Pancreas (tissue), 10 donors: ENCODE measurements around the gene ARHGEF40. TPM values are rescaled to one million over a fixed set of nuclear protein-coding genes. Genes with fewer than 3 reads are reported as not detected.

Experiments
- ATAC-seq, 4 donors: fragments of 200-7000 bp; cut with Tn5 transposase; one replicate each; pipeline versions ENCODE4 v1.8.0 to v1.9.1; 2020; ENCODE audit warnings: mild to moderate bottlenecking in 4 of 4, moderate library complexity in 4 of 4
- DNase-seq, 6 donors: peaks; one replicate each; pipeline ENCODE4 v3.0.0-alpha.2; 2020
- FAIRE-seq: peaks from 2 replicates; lab custom pipeline; 2012; peaks lifted over from hg19 to GRCh38; lab: Jason Lieb, UNC
- H3K27ac ChIP-seq, 4 donors: fragments of 200-600 bp; sonication (generic); 1 replicate in 3 of 4; 2 replicates in 1 of 4; pipeline versions ENCODE4 v1.5.0 to v1.8.0; 2020
- H3K27me3 ChIP-seq, 4 donors: fragments of 200-600 bp; one replicate each; pipeline ENCODE4 v1.8.0; 2021
- H3K36me3 ChIP-seq, 3 donors: fragments of 200-600 bp; sonication (generic) in 1 of 3; one replicate each; pipeline versions ENCODE4 v1.5.0 to v1.8.0; 2020 to 2021
- H3K4me1 ChIP-seq, 3 donors: fragments of 200-600 bp; one replicate each; pipeline ENCODE4 v1.8.0; 2021
- H3K4me3 ChIP-seq, 4 donors: fragments of 200-600 bp; sonication (generic) in 2 of 4; one replicate each; pipeline versions ENCODE4 v1.5.0 to v1.8.0; 2020 to 2021
- H3K9me3 ChIP-seq, 4 donors: fragments of 200-600 bp; one replicate each; pipeline ENCODE4 v1.8.0; 2021
- WGBS, 2 donors: extraction: QIAGEN DNeasy Blood & Tissue Kit; methylation state at CpG; one replicate each; pipeline ENCODE4 v1.1.7; 2013; 5-methylcytosine and 5-hydroxymethylcytosine counted together
- intact Hi-C, 3 donors: fragments of 100-400 bp; cut with DNase I; formaldehyde crosslinking; loops; one replicate each; pipeline versions ENCODE4 v1.11.1 to v1.14.2; 2022
- polyA plus RNA-seq, 2 donors: library from polyadenylated mRNA; stranded (reverse); fragments of 200-250 nt; gene quantifications; one replicate each; pipeline ENCODE4 v1.2.3, GENCODE V29; 2013
- total RNA-seq, 6 donors: library from RNA; stranded (reverse); fragmentation: NEBNext Ultra II Directional in 4 of 6; extraction: Animal tissue kit (Norgen Biotek cat#: 25700) in 4 of 6; gene quantifications; one replicate each; pipeline versions ENCODE4 v1.2.1 to v1.2.4, GENCODE V29; 2021 to 2023
- TF ChIP-seq, protein P1 (sequence below), 4 donors: fragments of 200-600 bp; sonication (generic) in 3 of 4; IDR thresholded peaks; one replicate each; pipeline versions ENCODE4 v1.5.0 to v1.8.0; 2021; ENCODE audit warnings: antibody characterized with exemption in 4 of 4
- donor health status: healthy with polysubstance abuse.
- donor health status: DM: no; HTN: no; CAD: no; lungs with moderate emphysema.
- donor health status: DM: no; HTN: no; CAD: no.
- donor health status: control.
- donor health status: control.
- donor health status: Bipolar disorder and iron deficiency.
- donor health status: DM: yes; HTN: yes; CAD: no.
- donor health status: DM: no; HTN: no; CAD: no.
- donor health status: DM: no; HTN: no; CAD: no.
- donor health status: DM: yes; HTN: yes; CAD: no.

ARHGEF40 gene
- total and polyA plus RNA-seq, 8 donors: 24.5 to 77.0 (median 43.8) TPM

DNA sequence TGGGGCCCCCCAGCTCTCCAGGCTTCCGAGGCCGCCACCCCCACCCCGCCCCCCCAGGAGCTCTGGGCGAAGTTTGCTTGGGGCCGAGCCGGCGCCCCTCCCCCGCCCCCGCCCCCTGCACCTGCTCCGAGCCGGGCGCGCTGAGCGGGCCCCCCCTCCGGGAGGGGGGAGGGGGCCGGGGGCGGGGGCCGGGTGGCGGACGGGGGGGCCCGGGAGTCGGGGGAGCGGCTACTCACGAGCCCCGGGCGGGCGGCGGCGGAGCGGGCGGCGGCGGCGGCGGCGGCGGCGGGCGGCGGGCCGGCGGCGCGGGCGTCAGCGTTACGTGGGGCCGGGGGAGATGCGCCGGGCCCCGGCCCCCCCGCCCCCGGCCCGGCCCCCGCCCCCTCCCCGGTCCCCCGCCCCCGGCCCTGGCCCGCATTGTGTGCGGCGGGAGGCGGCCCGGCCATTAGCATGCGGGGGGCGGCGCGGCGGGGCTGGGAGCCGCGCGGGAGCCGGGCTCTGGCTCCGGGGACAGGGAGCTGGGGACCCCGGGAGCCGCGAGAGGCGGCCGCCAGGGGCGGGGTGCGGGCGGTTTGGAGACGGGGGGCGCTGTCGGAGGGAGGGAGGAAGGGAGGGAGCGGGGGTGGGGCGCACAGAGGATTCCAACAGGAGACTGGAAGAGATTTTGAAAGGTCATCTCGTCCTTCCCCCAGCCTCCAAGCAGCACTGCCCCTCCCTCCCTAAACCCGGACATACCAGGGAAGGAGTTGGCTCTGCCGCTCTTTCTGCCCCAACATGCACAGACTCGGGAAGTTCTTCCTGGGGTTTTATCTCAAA is 28.2 kb downstream of the ARHGEF40 start, which contains the start of gene ZNF219:
ZNF219 (minus strand) TSS at position 580 of the 816 bp plus-strand sequence. CDS start 5,064 bp downstream, outside the sequence.
- Histone ChIP-seq H3K27ac (peak within 1 kb of the TSS; percentile 61 to 86 (median 79)), H3K27me3 (no peaks in the 10 kb centered on the region), H3K4me1 (peaks cover 0 to 15% (median 8%) of the 10 kb centered on the region in 3 donors), H3K36me3 (no peaks in the 10 kb centered on the region), H3K4me3 (peak within 1 kb of the TSS; percentile 33 to 59 (median 44)), H3K9me3 (no peaks in the 10 kb centered on the region)
- no peak for FAIRE-seq
- TF ChIP-seq, protein P1, sequence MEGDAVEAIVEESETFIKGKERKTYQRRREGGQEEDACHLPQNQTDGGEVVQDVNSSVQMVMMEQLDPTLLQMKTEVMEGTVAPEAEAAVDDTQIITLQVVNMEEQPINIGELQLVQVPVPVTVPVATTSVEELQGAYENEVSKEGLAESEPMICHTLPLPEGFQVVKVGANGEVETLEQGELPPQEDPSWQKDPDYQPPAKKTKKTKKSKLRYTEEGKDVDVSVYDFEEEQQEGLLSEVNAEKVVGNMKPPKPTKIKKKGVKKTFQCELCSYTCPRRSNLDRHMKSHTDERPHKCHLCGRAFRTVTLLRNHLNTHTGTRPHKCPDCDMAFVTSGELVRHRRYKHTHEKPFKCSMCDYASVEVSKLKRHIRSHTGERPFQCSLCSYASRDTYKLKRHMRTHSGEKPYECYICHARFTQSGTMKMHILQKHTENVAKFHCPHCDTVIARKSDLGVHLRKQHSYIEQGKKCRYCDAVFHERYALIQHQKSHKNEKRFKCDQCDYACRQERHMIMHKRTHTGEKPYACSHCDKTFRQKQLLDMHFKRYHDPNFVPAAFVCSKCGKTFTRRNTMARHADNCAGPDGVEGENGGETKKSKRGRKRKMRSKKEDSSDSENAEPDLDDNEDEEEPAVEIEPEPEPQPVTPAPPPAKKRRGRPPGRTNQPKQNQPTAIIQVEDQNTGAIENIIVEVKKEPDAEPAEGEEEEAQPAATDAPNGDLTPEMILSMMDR (IDR thresholded peaks at IDR 0.05): no peak
- ATAC-seq: peak; percentile 42 to 59 (median 55)
- WGBS, 2 donors: 1 to 7% methylated on average over 9 to 76 of the region's 90 CpGs
- intact Hi-C loops: no loop called here
- peak; percentile 44 to 76 (median 68) for DNase-seq

DNA sequence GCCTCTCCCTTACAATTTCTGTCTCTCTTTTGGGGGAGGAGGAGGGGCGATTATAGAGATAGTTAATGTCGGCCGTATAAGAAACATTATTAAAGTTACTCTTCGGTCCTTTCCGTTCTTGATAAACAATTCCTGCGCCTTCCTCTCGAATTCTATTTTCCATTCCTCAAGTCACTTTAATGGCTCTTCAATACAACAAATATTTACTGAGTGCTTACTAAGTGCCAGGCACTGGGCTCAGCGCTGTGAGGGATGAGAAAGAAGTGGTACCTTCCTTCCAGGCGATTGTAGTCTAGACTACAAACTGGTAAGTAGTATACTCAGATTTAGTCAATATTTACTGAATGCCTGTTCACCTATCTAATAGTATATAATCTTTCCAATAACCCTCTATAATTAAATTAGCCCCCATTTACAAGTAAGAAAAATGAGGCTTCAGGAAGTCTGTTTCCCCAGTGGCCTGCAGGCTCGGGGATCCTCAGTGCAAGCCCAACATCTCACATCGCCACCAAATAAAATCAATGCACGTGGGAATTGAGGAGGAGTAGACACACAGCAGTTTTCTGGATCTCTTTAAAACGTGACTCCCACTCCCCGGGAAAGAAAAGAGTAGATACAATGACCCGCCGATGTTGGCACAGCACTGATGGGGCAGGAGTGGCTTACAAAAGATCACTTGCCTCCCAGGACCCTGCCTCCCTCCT is 28.9 kb downstream of the ARHGEF40 start:
- Histone ChIP-seq H3K9me3 (no peaks in the 10 kb centered on the region), H3K4me1 (peaks cover 0 to 16% (median 8%) of the 10 kb centered on the region in 3 donors), H3K27me3 (no peaks in the 10 kb centered on the region), H3K27ac (peak overlapping the region; percentile 46 to 86 (median 70)), H3K36me3 (no peaks in the 10 kb centered on the region), H3K4me3 (peak overlapping the region; percentile 33 to 59 (median 44))
- WGBS, 2 donors: 2 to 3% methylated on average over 16 of the region's 16 CpGs
- intact Hi-C loops: no loop called here
- FAIRE-seq (no peak), ATAC-seq (no peak), DNase-seq (no peak)
- TF ChIP-seq, protein P1 (IDR thresholded peaks at IDR 0.05): no peak

DNA sequence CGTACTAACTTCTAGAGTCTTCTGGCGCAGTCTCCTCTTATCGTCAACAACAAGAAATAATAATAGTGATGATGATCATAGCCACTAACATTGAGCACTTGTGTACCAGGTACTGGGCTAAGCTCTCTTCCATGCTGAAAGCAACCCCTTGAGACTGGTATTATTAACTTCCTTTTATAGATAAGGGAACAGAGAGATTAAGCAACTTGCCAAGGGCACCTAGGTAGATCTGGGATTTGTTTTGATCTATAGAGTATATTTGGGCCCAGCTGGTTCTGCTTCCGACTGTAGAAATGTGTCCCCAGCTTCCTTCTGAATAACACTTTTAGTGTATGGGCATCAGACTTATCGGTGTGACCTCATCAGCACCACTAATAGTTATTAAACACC is 29.5 kb downstream of the ARHGEF40 start:
- Histone ChIP-seq H3K27ac (peak overlapping the region in 2 of 4 donors; percentile 80 to 86), H3K4me3 (peak overlapping the region in 1 of 4 donors; percentile 53), H3K36me3 (no peaks in the 10 kb centered on the region), H3K27me3 (no peaks in the 10 kb centered on the region), H3K4me1 (peaks cover under 1 to 17% (median 9%) of the 10 kb centered on the region in 3 donors), H3K9me3 (no peaks in the 10 kb centered on the region)
- WGBS, 2 donors: 49 to 50% methylated on average over 5 of the region's 5 CpGs
- FAIRE-seq (no peak), DNase-seq (no peak), ATAC-seq (no peak)
- intact Hi-C loops: no loop called here
- TF ChIP-seq, protein P1 (IDR thresholded peaks at IDR 0.05): no peak

DNA sequence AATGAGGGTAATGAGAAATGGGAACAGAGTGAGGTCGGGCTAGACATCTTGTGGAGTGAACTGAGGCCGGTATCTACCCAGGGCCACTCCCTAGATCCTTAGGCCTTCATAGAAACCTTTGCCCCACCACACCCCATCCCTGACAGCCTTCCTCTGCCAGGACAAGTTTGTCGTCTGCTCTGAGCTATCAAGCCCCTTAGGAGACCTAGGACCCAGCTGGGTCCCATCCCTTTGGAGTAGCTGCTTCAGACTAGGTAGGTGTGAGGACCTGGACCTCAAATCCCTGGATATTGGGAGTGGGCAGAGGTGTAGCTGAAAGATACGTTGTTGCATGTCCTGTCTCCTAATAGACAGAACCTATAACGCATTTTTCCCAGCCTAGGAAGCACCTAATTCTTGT is 30.8 kb downstream of the ARHGEF40 start, which contains the start of gene TMEM253:
TMEM253 (plus strand) TSS at position 136 of the 400 bp plus-strand sequence. CDS start 278 bp downstream, outside the sequence.
- Histone ChIP-seq H3K4me1 (peaks cover 9 to 29% (median 20%) of the 10 kb centered on the region in 3 donors), H3K27ac (peak within 1 kb of the TSS in 1 of 4 donors; percentile 80), H3K4me3 (no peak within 1 kb of the TSS), H3K36me3 (no peaks in the 10 kb centered on the region), H3K27me3 (no peaks in the 10 kb centered on the region), H3K9me3 (no peaks in the 10 kb centered on the region)
- intact Hi-C loops: loop anchor here in 1 of 3 donors (5.0 kb wide), 1 partner anchor 34 kb away; no protein-coding TSS in a partner anchor
- TF ChIP-seq, protein P1 (IDR thresholded peaks at IDR 0.05): no peak
- no peak for FAIRE-seq
- no peak for DNase-seq
- 80 to 81% methylated on average over 5 of the region's 5 CpGs for WGBS, 2 donors
- no peak for ATAC-seq
